BE2C (cell line): ENCODE measurements around the gene ATP8B3.

Source experiments
- DNase-seq: peaks from one replicate; pipeline ENCODE4 v3.0.0-alpha.2; 2020
- H3K27me3 ChIP-seq: fragments of 250-450 bp; sonication (Bioruptor Pico); 2 replicates; pipeline ENCODE4 v1.5.1; 2020; ENCODE audit warnings: mild to moderate bottlenecking
- H3K36me3 ChIP-seq: fragments of 250-450 bp; sonication (Bioruptor Pico); 2 replicates; pipeline ENCODE4 v1.5.1; 2020; ENCODE audit warnings: mild to moderate bottlenecking
- H3K4me1 ChIP-seq: fragments of 250-450 bp; sonication (Bioruptor Pico); 2 replicates; pipeline ENCODE4 v1.5.1; 2020
- H3K4me3 ChIP-seq: 2 replicates; pipeline ENCODE4 v1.5.1; 2011; ENCODE audit warnings: low read depth, low read length
- H3K9me3 ChIP-seq: fragments of 250-450 bp; sonication (Bioruptor Pico); 2 replicates; pipeline ENCODE4 v1.5.1; 2020
- CTCF ChIP-seq: IDR thresholded peaks from 2 replicates; pipeline ENCODE4 v1.5.1; 2012; ENCODE audit warnings: mild to moderate bottlenecking, low read depth, low read length

ATP8B3 gene

GRCh38 chr19:1827566-1828278 is 15.6 kb upstream of the ATP8B3 start:
- Histone ChIP-seq H3K36me3 (peaks cover 60% of the 10 kb centered on the region), H3K9me3 (no peaks in the 10 kb centered on the region), H3K4me1 (peaks cover 5% of the 10 kb centered on the region; the same call in 1 of the 2 replicates), H3K4me3 (no peak overlapping the region), H3K27me3 (no peaks in the 10 kb centered on the region)
- DNase-seq = no peak
- no peak for TF ChIP-seq CTCF

- Histone ChIP-seq H3K27me3 (no peaks in the 10 kb centered on the region), H3K4me3 (no peak overlapping the region)
- no peak for TF ChIP-seq CTCF
Observed at GRCh38 chr19:1826557-1827521, 14.8 kb upstream of the ATP8B3 start.

DNA sequence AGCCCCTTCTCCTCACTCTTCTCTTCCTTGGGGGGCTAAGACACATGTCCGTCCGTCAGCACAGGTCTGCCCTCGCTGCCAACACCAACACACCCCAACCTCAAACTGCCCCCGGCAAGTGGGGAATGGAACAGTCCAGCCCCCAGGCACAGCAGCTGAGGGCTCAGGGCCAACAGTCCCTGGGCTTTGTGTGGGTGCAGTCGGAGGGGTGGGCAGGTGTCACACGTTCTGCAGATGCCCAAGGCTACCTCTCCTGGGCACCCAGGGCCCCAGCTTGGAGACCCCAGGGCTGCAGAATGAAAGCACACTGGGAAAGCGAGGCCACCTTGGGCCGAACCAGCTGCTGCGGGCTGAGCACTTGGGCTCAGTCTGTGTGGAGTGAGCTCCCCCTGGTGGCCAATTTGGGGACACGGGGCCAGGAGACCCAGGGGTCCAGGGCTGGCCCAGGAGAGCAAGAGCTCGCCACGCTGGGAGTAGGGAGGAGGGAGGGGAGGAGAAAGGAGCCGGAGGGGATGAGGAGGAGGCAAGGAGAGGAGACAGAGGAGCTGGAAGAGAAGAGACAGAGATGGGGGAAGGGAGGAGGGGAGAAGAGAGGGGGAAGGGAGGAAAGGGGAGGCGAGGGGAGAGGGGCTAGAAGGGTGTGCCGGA is 14.0 kb upstream of the ATP8B3 start:
- Histone ChIP-seq H3K4me1 (peaks cover 5% of the 10 kb centered on the region; the same call in 1 of the 2 replicates), H3K9me3 (no peaks in the 10 kb centered on the region), H3K27me3 (no peaks in the 10 kb centered on the region), H3K4me3 (no peak overlapping the region), H3K36me3 (peaks cover 75% of the 10 kb centered on the region)
- peak; percentile 89 for DNase-seq
- peak; percentile 90 for TF ChIP-seq CTCF

More at GRCh38 chr19:1826557-1827521, 14.8 kb upstream of the ATP8B3 start:
- H3K9me3 ChIP-seq = no peaks in the 10 kb centered on the region
- peaks cover 69% of the 10 kb centered on the region for H3K36me3 ChIP-seq
- peaks cover 5% of the 10 kb centered on the region; the same call in 1 of the 2 replicates for H3K4me1 ChIP-seq
- no peak for DNase-seq

- Histone ChIP-seq H3K4me3 (no peak overlapping the region), H3K9me3 (no peaks in the 10 kb centered on the region), H3K27me3 (no peaks in the 10 kb centered on the region), H3K4me1 (peaks cover 5% of the 10 kb centered on the region; the same call in 1 of the 2 replicates), H3K36me3 (peaks cover 80% of the 10 kb centered on the region)
- TF ChIP-seq CTCF = no peak
- DNase-seq = no peak
Observed at GRCh38 chr19:1824252-1824622, 12.2 kb upstream of the ATP8B3 start.

DNA sequence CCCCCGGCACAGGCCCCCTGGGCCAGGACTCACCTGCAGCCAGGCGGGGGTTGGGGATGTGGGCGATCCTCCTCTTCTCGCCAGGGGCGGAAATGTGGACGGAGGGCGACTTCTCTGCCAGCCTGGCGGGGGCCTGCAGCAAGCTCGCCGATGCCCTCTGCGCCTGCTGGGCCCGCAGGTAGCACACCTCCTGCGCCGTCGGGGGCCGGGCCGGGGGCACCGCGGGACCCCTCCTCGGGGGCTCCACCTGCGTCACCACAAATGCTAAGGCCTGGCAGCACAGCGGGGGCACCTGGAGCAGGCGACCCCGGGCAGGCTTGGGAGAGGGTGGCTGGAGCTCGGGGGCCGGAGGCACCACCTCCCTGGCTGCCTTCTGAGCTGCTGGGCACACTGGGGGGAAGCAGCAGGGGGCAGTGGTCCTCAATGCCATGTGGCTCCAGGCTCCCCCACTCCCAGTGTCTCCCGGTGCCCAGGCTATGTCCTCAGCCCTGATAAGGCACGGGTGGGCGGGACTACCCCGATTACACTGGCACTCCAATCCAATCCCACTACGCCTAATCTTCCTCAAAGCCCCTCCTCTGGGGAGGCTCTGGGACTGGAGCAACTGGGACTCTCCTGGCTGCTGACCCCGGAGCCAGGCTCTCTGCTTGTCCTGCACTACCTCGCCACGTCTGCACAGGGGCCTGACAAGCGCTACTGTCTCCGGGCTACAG is 11.6 kb upstream of the ATP8B3 start:
- Histone ChIP-seq H3K36me3 (peaks cover 83% of the 10 kb centered on the region), H3K4me1 (peaks cover 5% of the 10 kb centered on the region; the same call in 1 of the 2 replicates), H3K9me3 (no peaks in the 10 kb centered on the region), H3K4me3 (no peak overlapping the region), H3K27me3 (no peaks in the 10 kb centered on the region)
- no peak for TF ChIP-seq CTCF
- DNase-seq = peak; percentile 46
